Stimulated activated CD8-positive, alpha-beta memory T cell treated with anti-CD3 and anti-CD28 coated beads, Interleukin-4, amount 100 ng/mL, for 1 hour (primary cell): ENCODE data around the gene RANBP17.
"Not testable (repeated sequence)": the region's sequence is repeated elsewhere in the genome, so short reads cannot be mapped to it uniquely, and the experiment has no call there.

Source experiments
- DNase-seq, 2 donors: peaks; one replicate each; pipeline ENCODE4 v3.0.0-alpha.2; 2020; ENCODE audit warnings: low read depth in 2 of 2, low spot score in 1 of 2

Gene RANBP17

DNA sequence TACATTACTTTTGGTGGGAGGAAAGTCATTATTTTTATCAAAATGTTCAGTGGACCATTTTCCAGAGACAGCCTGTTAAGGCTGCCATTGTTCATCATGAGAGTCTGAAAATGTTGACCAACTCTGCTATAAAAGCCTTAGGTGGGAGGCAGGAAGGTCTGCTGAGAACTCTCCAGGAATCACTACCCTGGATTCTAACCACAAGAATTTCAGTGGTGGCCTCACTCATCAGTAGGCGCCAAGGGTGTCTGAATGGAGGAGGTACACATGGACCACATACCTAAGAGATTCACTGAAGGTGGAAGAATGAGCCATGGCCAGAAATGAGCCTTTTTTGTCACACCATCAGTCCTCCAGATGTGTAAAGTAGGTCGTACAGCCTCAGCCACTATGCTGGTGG, 426.2 kb downstream of the RANBP17 start:
- no peak for DNase-seq

GRCh38 chr5:171291371-171291770, 429.6 kb downstream of the RANBP17 start:
- no peak for DNase-seq

DNA sequence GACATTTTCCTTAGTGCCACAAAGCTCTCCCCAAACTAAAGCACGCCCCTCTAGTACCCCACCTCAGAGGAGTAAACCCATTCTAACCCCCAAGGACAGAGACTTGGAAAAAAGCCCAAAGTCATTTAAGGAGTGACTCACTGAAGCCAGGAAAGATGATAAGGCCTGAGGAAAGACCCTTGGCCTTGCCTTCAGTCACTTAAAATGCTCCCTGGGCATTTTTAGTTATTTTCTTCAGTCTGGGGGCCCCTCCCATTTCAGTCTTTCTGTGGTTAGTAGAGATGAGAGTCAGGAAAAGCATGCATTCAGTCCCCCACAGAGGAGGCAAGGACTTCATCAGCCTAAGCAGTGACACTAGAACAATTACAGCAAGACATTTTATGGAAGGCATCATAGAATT, 433.5 kb downstream of the RANBP17 start:
- DNase-seq: no peak

DNA sequence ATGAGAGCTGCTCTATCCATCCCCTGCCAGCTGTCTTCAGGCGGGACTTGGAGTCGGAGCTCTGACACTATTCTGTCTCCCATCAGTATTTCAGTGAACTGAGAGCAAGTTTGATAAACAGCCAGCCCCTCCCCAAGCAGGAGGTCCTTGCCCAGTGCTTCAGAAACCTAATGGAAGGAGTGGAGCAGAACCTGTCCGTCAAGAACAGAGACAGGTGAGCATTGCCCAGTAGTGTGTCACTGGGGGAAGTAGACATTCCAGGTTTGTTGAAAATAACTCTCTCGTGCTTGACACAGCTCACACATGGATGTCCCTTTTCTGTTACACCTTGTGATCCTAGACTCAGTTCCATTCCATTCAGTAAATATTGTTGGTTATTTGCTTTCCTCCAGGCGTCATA, 434.0 kb downstream of the RANBP17 start:
- DNase-seq: no peak

- DNase-seq: not testable (repeated sequence)
Measured at GRCh38 chr5:171297941-171298340, 436.1 kb downstream of the RANBP17 start.

GRCh38 chr5:171299228-171299627, 437.4 kb downstream of the RANBP17 start:
- DNase-seq: no peak

- DNase-seq: no peak
Measured at GRCh38 chr5:171299851-171300250, 438.0 kb downstream of the RANBP17 start.

DNA sequence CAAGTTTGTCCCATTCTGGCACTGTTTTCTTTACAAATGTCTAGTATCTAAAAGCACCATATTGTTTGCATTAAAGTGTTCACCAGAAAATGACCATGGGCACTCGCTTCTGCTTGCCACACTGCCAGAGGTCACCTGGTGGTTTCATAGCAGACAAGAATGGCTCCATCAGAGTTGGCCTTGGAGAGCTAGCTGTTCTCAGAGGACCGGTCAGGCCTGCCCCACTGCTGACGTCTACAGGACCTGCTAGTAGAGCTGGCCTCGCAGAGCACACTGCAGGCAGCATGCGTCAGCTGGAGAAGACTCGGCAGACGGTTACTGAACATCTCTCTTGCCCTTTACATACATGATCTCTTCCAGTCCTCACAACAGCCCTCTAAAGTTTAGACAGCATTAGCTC, 438.5 kb downstream of the RANBP17 start:
- DNase-seq: no peak

- DNase-seq: no peak
Measured at GRCh38 chr5:171306166-171306565, 444.3 kb downstream of the RANBP17 start.

GRCh38 chr5:171306781-171307591, 445.2 kb downstream of the RANBP17 start:
- no peak for DNase-seq

DNA sequence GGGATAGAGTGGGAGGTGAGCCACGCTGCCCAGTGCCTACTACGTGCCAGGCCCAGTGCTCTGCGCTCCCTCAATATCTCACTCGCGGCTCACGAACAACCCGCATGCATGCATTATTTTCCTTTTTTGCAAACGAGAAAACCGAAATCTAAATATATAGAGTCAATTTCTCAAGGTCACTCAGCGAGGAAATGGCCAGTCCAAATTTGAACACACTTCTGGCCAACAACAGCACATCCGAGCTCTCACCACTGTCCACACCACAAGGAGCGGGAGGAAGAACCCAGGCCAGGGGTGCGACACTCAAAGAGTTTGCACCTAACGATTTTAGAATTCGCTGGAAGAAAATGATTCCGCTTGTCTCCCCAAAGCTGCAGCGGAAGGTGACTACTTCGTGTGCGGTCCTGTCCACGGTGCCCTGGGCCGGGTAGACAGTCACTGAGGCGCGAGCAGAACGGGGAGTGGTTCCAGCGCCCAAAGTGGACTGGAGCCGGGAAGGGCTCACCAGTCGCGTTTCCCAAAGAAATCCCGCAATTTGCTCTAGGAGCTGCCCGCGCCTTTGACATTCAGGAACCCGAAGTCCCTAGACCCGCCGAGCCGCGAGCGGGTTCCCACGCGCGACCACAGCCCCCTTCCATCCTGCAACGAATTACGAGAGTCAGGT, 446.1 kb downstream of the RANBP17 start:
- DNase-seq: no peak

GRCh38 chr5:171308453-171309275, 446.8 kb downstream of the RANBP17 start, which contains the start of gene TLX3:
Gene TLX3, plus strand, starts transcription at chr5:171309248. Its CDS starts 118 bp downstream, at chr5:171309366.
- DNase-seq: no peak

DNA sequence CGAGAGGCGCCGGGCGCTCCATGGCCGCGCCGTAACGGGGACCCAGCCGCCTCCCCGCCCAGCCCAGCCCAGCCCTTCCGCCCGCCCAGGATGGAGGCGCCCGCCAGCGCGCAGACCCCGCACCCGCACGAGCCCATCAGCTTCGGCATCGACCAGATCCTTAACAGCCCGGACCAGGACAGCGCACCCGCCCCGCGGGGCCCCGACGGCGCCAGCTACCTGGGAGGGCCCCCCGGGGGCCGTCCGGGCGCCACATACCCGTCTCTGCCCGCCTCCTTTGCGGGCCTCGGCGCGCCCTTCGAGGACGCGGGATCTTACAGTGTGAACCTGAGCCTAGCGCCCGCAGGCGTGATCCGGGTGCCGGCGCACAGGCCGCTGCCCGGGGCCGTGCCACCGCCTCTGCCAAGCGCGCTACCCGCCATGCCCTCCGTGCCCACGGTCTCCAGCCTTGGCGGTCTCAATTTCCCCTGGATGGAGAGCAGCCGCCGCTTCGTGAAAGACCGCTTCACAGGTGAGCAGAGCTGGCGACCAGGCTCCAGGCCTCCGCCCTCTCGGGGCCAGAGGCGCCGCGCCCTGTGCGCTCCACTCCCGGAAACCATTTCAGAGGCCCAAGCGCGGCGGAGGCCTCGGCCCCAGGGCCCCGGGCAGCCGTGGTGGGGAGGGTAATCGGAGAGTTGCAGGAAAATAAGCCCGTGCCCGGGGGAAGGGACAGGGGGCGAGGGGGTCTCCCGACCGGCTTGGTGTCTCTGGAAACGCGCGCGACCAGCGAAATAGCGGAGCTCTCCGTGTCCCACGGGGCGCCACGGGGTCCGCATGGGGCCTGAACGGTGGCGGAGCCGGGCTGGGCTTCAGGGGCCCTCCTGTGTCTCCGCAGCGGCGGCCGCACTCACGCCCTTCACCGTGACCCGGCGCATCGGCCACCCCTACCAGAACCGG, 447.7 kb downstream of the RANBP17 start:
- no peak for DNase-seq

DNA sequence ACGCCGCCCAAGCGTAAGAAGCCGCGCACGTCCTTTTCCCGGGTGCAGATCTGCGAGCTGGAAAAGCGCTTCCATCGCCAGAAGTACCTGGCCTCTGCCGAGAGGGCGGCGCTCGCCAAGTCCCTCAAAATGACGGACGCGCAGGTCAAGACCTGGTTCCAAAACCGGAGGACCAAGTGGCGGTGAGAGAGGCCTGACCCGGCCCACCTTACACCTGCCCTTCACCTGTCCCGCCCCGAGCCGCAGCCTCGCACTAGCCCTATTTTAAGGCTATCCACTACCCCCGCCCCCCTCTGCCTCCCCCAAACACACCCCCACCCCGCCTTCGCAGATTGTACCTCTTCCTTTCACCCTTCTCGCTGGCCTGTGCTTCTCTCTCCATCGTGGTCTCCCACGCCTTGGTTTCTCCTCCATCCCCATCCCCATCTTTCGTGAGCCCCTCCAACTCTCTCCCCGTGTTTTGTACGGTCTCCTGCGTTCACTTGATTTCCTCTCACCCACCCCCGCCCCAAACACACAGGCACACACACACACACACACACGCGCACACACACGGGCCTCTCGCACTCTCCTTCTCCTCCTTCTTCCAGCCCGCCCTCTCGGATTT, 448.5 kb downstream of the RANBP17 start:
- DNase-seq: no peak

DNA sequence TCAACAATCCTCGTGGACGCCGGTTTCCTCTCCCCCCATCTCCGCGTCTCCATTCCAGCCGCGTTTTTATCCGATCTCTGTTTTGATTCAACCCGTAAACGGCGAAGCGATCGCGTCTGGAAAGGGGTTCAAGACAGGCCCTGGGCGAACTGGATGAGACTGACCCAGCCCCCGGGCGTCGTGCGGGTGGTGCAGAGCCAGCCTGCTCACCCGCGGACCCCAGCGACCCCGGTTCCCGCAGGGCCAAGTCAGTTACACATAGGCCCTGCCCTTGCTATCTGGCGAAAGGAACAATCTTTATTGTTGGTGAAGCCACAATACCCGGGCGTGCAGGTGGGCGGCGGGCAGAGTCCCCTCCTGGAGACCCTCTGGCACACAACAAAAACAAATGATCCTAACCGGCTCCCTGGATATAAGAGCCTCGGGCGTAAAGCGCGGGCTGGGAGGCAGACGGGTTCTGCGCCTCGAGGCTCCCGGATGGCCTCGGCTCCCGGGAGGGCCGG, 449.1 kb downstream of the RANBP17 start:
- no peak for DNase-seq

DNA sequence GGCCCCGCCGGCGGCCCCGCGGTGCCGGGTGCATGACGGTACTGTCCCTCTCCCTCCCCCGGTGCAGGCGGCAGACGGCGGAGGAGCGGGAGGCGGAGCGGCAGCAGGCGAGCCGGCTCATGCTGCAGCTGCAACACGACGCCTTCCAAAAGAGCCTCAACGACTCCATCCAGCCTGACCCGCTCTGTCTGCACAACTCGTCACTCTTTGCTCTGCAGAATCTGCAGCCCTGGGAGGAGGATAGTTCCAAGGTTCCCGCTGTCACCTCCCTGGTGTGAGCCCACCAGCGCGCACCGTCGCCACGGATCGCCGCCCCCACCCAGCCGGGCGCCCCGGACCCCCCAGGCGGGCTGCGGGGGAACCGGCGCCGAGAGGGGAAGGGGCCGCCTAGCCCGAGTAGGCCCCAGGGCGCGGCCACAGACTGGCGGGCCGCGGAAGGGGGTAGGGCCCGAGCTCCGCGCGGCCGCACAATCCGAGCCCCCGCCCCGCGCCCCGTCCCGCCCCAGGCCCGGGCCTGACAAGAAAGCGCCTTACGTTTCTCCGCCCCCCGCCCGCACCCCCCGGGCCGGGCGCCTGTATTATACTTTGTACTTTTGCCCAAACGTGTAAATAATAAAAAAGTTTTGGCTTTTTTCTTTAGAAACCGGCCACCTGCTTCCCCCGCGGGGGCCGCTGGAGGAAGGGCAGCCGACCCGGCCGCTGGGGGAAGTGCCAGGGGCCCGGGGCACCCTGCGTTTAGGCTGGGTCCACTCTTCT, 449.7 kb downstream of the RANBP17 start:
- DNase-seq: no peak

DNA sequence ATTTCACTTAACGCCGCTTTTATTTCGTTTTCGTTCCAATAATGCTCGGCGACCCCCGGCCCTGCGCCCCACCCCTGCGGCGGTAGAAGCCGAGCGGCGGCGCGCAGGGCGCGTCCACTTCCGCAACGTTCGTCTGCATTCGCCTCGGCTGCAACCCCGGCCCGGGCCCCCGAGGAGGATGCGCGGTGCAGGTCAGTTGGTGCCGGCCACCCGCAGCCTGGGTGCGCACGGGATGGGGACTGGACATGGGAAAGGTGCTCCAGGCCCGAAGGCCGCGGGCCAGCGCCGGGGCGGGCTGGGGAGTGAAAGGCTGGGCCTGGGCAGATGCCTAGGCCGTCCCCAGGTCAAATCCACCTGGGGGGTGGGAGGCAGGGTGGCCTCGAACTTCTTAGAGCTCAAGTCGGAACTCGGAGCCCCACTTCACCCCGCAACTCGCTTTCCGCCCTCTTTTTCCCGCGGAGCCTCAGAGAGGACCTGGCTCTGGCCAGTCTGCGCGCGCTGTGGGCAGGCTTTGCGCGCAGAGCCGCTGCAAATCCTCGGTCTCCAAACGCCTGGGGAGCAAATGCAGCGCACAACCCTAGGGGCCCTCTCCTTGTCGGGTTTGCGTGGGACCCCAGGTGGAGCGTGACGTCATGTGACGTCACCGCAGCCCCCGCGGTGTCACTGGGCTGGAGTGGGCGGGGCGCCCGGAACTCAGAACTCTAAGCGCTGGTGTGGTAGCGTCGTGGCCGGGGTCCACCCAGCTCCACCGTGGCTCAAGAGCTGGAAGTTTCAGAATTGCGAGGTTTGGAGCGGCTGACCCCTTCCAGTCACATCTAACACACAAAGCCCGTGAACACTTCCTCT, 450.5 kb downstream of the RANBP17 start:
- no peak for DNase-seq

- no peak for DNase-seq
Measured at GRCh38 chr5:171313481-171314206, 451.8 kb downstream of the RANBP17 start.
